ENCODE results near the gene PXDN. TPM values are rescaled to one million over a fixed set of nuclear protein-coding genes. Genes with fewer than 3 reads are reported as not detected.

The PXDN gene
- total RNA-seq, 1 donor from 2014 or later: 189 TPM

DNA sequence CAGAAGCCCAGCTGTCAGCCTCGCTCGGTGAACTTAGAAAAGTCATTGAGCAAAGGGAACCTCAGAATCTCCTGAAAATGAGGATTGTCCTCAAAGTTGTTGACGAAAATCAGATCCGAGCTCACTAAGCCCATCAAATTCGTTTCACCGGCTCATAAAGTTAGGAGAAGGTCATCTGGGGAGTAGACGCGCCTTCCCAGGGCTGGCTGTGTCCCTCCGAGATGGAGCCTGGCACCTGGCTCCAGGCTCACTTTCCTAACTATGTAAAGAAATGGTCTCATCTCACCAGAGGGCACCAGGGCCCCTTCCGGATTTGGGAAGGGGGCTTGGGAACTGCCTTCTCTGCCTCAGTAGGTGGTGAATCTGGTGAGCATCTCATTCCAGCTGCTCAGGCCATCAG is 145.5 kb downstream of the PXDN start:
- no peak for DNase-seq

DNA sequence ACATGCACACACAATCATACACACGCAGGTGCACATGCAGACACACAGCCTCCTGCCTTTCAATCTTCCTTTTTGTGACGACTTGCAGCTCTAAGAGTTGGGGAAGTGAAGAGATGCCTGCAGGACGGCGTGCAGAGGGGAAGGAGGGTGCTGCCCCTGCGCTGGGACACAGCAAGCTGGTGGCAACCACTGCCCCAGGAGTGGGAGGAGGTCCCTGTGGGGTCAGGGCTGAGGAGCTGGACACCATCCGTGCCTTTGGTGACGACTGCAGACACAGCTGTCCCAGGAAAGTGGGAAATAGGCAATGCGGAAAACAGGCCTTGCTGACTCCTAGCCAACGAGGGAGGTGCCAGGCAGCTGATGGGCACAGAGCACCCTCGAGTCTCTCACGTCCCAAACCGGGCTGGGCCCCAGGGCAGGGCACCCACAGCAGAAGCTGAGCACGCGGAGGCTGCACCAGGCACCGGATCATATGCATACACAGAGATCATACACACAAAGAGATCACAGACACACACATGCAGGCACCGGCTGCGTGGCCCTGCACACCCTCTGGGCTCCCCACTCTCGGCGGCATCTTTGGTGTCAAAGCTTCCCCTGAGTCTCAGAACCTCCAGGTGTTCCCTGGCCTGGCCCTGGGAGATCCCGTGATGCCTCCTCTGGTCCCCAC is 146.1 kb downstream of the PXDN start:
- DNase-seq: peak; percentile 31

DNA sequence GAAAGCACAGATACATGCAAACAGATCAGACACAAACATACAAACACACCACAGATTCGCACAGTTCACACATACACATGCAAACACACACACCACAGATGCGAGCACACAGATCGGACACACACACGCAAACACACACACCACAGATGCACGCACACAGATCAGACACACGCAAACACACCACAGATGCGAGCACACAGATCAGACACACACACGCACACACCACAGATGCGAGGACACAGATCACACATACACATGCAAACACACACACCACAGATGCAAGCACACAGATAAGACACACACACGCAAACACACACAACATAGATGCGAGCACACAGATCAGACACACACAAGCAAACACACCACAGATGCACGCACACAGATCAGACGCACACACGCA is 149.0 kb downstream of the PXDN start:
- DNase-seq: no peak

DNA sequence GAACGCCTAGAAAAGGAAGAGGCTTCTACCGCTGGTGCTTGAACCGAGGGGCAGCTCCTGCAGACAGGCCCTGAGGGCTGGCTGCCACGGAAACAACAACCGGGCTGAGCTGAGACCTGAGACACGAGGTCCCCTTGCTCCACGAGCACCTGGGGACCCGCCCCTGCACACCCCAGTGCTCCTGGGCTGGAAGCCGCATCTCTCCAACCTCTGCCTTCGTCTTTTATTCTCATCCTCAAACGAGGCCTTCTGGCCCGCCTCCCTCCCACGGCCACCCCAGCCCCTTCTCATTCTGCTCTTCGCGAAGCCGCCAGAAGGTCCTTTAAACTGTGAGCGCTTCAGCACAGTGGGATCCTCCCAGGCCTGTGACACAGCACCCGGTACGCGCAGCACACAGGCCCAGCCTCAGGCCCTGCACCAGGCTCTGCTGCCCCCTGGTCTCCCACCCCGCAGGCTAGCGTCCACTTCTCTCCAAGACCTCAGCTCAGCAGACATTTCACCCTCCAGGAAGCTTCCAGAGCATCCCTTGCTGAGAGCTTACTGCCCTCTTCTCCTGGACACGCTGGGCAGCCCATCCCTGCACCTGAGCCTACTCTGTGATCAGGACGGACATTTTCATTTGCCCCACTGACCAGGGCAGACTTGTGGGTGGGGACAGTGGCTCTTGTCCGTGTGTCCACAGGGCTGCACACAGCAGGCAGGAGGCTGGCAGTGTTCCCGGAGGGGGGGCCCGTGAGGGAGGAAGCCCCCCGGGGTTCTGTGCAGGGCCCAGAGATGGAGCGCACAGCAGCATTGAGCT is 149.7 kb downstream of the PXDN start:
- no peak for DNase-seq

DNA sequence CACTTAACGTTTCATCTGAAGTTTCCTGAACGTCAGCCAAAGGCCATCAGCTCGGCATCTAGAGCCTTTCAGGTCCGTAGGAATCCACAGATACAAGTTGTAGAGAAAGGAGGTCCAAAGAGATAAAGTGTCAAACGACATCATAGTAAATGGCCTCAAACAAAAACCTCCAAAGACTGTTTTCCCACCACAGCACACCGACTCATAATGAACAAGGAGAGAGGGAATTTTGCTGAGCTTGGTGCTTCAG is 150.3 kb downstream of the PXDN start:
- DNase-seq: no peak

DNA sequence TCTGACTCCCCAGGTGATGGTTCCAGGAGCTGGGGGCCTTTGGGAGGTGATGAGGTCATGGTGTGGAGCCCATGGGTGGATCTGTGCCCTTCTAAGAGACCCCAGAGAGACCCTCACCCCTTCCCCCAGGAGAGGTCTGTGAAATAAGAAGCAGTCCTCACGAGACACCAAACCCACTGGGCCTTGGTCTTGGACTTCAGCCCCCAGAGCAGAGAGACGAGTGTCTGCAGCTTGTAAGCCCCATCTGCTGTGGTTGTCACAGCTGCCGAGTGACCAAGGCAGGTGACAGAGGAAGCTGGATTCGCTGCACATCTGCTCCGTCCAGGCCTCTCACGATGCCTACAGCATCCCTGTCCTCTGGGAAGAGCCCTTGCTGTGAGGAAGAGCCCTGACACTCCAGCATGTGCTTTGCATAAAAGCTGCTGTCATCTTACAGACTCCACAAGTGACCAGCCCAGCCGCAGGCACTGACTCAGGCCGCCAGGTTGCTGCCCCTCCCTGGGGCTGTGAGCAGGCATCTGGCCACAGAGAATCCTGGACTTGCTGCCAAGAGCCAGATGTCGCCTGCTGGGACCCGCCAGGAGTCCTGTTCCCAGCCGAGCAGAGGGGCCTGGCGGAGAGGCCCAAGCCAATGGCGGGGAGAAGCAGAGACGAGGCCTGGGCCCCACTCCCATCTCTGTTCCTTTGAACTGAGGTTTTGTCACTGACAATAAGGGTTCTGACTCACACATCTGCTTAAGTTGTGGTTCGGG is 150.8 kb downstream of the PXDN start:
- DNase-seq: peak; percentile 93

DNA sequence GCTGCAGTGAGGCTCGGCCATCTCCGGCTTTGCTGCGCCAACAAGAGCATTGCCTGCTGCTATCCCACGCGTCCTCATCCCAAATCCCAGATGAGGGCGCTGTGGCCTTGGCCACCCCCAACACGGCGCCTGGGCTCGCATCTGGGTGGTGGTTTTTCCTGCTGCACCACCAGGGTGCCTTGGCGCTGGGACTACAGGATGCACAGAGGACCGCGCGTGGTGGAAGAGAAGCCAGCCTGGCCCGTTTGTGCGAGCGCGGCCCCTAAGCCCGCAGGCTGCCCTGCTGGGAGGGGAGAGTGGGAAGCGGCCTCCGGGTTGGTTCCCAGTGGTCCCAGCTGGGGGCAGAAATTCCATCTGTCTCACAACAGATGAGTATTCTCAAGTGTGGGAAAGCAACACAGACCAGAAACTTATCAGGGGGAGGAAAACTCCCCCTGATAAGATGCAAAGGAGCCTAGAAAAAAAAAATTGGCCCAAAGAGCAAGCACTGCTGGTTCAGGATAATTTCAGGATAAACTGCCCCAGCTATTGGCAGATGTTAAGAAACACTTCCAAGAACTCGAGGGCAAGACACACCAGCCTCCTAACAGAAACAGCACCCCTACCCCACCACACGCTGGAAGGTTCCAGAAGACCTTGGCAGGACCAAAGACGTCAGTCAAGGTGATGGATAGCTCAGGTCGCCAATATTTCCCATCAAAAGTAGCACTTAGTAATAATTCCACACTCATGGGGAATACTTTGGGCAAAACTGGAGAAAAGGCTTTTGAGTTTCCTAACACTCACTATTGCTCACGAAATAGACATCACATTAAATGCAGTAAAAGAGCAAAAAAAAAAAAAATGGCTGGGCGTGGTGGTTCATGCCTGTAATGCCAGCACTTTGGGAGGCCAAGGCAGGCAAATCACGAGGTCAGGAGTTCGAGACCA is 152.1 kb downstream of the PXDN start:
- DNase-seq: peak; percentile 90

DNA sequence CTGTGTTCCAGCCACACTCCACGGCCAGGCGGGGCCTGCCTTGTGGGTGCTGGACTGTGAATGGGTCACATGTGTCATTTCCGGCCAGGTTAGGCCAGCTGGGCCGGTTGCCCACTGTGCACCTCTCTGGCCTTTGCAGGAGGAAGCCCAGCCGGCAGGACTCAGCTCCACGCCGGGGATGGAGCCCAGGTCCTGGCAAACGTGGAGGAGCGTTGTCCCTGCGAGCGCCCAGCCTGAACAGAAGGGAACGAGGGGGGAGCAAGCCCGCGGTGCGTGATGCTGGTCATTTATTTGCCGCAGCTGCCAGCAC is 152.9 kb downstream of the PXDN start:
- DNase-seq: no peak

DNA sequence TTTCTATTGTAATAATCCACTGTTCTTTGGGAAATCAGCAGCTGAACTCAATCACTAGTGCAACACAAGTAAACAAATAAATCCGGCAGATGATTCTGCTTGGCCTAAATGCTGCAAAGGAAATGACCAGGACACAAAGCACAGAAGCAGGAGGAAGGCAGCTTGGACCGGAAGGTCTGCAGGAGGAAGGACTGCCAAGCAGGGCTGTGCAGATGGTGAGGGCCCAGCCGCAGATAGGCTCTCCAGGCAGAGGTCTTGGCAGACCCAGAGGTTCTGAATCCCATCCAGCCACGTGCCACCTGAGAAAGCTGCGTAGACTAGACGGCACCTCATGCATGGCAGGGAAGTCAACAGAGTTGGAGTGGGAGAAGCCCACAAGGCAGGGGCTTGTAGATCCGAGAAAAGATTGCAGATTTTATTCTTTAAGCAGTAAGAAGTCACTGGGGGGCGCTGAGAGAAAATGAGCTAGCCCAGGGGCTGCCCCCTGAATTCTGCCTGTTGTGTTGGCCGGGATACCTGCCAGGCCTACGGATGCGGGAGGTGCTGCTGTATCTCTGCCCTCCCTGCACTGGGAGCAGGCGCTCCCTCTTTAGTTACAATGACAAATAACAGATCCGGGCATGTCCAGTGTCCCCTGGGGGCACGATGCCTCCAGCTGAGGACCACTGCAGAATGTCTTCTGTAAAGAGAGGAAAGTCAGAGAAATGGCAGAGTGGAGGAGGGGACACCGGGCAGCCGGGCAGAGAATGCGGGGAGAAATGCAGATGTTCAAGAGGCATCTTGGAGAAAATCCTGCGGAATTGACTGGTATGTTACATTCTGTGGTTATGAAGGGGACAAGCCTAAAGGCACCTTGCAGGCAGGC is 153.5 kb downstream of the PXDN start:
- peak; percentile 71 for DNase-seq

DNA sequence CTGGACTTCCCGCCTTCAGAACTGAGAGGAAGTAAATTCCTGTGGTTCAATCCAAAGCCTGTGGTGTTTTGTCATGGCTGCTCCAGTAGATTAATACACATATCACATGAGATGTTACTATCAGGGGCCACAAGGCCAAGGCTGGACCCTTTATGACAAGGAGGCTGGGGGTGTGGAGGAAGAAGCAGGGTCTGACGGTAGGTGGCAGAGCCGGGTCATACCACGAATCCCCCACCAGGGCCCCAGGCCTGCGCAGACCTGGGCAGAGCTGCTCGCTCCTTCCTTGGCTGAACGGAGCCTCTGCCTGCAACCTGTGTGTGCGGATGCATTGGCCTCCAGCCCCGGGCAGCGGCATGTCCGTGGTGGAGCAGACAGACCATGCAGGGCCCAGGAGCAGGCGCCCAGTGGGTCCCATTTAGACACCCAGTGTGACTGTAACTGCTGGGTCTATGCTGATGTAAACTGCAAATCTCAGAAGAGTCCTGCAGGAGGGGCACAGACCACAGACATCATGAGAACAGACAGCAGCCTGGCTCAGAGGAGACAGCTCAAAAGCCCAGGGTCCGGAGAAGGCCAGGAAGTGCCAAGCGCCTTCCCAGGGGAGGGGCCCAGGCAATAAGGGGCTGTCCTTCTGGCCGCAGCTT is 155.2 kb downstream of the PXDN start:
- DNase-seq: no peak

DNA sequence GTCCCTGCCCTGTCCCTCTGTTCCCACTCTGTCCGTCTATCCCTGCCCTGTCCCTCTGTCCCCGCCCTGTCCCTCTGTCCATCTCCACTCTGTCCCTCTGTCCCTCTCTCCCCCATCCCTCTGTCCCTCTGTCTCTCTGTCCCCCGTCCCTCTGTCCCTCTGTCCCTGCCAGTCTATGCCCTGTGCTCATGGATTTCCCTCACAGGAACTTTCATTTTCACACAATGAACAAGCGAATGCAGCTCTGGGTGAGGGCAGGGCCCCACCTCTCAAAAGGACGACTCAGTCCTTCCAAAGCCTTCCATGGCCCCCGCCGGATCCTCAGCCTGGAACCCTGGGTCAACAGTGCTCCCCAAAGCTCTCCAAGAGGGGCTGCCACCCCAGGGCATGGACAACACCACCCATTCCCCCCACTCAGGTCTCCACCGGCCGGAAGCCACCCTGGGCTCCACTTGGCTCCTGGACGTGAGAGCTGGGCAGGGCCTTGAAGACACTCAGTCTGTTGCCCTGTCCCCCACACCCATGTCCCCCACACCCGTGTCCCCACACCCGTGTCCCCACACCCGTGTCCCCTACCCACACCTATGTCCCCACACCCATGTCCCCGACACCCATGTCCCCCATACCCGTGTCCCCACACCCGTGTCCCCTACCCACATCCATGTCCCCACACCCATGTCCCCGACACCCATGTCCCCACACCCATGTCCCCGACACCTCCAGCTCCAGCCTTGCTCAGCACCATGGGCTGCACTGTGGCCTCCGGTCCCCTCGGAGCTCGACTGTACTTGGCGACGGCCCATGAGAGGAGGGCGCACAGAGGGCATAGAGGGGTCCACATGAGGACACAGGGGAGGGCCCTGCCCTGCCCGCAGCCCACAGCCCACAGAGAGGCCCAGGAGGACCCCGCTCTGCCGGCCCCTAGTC is 156.0 kb downstream of the PXDN start:
- DNase-seq: no peak

DNA sequence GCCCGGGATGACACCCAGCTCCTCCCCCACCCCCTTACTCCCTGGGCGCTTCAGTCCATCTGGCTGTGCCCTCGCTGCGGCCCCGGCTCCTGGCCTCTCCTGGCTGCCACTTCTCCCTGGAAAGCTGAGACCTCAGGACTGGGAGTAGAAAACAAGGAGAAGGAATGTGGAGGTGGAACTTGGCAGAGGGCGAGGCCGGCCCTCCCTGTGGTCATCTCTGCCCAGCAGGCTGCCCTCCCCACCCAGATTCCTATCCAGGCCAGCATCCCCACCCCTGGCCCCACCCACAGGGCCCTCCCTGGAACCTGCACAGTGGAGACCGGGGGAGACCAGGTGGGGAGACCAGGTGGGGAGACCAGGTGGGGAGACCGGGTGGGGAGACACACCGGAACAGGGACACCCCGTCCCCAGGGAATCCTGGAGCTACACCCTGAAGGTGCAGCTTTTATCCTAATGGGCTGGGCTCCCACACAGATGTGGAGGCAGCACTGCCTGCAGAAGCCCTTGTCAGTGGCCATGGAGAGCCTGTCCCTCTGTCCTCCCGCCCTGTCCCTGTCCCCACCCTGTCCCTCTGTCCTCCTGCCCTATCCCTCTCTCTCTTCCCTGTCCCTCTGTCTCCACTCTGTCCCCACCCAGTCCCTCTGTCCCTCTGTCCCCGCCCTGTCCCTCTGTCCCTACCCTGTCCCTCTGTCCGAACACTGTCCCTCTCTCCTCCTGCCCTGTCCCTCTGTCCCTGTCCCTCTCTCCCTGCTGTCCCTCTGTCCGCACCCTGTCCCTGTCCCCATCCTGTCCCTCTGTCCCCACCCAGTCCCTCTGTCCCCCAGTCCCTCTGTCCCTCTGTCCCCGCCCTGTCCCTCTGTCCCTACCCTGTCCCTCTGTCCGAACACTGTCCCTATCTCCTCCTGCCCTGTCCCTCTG is 157.1 kb downstream of the PXDN start:
- DNase-seq: no peak

DNA sequence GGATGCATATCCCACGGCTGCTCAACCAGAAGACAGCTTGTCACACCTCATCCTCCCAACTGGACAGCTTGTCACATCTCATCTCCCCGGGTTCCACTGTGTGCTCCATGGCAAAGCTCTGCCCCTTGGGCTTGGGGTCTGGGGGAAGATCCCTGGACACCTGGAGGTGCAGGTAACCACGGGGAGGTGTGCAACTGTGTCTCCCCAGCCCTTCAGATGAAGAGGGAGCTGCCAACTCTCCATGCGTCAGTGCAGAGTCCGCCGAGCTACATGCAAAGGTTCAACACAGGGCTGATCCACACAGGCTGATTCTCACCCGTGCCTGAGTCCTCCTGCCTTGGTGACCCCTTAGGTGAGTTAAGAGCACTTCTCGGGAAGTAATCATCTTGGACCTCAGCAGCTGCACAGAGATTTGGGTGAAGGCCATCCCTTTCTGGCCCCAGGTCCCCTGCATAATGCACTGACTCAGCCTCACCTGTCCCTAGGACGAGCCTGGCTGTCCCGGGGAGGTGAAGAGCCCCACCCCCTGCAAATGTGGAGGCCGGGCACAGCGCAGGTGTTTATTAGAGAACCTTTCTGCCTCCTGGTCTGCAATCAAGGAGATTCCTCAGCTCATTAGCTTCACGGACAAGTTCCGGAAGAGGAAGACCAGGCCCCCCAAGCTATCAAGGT is 157.9 kb downstream of the PXDN start:
- no peak for DNase-seq

DNA sequence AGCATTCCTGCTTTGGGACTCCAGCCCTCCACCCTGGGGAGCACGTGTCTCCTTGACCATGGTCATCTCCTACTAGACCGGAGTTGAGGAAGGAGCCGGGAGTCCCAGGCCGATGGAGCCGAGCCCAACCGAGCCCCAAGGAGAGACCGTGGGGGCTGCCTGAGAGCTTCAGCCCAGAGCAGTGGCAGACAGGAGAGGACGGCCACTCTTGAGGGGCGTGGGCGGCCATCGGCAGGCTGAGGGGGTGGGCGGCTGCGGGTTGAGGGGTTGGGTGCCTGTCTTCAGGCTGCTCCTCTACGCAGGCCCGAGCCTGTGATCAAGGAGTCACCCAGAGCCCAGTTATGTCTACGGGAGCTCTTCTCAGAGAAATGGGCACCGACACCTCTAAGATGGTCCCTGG is 158.7 kb downstream of the PXDN start:
- no peak for DNase-seq

DNA sequence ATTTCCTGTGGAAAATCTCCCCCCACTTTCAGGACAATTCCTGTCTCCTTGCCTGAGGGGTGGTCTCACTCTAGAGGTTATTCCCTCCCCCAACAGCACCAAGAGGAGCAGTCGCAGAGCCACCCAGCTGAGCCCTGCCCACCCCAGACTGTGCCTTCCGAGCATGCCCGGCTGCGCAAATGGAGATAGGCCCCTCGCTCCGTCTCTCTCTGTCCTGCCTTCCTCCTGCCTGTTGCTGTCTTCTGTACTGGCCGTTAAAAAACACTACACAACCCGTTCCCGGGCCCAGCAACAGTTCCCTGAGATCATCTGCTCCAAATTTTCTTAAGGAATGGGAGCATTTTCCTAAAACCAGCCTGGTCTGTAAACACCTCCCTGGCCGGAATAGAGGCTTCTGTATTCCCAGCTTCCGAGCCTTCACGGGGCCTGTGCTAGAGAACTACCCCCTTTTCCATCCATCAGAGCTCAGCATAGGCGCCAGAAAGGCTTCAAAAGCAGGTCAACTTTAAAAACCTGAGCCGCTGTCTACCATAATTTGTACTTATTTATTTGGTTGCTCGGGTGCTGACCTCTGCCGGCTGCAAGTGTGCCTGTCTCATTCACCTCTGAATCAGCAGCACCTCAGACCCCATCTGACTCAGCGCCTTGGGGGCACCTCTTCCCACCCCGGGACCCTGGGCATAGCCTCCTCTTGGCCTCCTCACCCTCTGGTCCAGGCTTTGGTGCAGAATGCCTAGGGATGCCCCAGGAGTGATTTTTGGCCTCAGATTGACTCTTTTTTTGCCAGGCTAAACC is 159.4 kb downstream of the PXDN start:
- DNase-seq: no peak

DNA sequence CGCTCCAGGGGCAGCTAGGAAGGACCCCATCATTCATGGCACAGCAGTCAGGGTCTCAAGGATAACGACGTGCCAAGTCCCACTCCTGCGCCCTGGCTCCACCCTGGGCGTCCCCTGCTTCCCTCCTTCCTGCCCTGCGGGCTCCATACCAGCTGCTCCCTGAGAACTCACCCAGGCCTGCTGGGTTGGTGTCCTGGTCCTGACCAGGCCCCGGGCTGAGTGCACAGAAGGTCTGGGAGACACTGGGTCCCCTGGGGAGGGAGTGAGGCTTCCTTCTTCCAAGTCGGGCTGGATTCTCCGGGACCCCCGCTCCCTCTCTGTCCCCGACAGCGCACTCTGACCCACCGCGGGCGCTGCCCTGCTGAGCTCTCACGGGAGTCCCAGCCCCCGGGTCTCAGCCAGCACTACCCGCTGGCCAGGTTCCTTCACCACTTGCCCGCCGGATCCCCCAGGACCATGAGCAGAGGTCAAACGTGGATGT is 160.2 kb downstream of the PXDN start:
- DNase-seq: no peak

DNA sequence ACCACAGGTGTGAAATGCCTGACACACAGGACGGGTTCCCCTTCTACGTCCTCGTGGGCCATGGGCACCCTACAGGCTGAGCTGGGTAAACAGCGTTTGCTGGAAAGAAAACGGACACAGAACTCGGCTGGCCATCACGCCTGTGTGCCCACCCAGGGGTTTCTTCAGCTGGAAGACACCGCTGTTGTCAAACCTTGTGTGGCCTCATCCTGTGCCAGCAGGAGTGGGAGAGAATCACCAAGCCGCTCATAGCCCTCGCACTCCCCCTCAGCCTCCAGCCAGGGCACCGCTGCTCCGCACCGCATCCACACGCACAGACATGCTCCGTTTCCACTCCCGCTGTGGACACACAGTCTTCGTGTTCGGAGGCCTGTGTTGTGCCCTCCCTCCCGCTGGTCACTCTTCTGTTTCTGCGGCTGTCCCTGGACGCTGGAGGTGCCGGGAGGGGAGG is 161.4 kb downstream of the PXDN start:
- no peak for DNase-seq
